ENCODE measurements around the gene TMEM185A.
"Not testable (repeated sequence)": the region's sequence is repeated elsewhere in the genome, so short reads cannot be mapped to it uniquely, and the experiment has no call there.

DNA sequence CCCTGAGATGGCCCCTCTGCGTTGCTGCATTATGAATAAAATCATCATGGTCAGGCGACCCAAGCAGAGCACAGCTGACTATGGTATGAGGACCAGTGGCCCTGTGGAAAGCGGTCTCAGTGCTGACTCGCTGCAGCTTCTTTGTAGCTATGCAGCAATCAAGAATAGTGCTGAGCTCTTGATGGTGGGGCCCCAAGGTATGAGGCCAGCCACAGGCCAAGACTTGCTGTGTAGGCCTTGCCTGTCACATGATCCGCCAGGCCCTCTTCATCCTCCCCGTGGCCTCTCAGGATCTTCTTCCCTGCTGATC is 79.7 kb downstream of the TMEM185A start:
- TF ChIP-seq CTCF (conservative IDR thresholded peaks at IDR 0.05 in 1 of 2, IDR thresholded peaks at IDR 0.05 in 1 of 2; ENCODE audit: extremely low read depth in 1 of 2, insufficient read depth in 1 of 2, low read depth in 1 of 2, low read length in 2 of 2); EZH2 (IDR thresholded peaks at IDR 0.05; ENCODE audit: borderline replicate concordance, low read length): not testable (repeated sequence)

Data from mammary epithelial cell (primary cell).